SHP77 (cell line): ENCODE data around the gene TLE3.

ENCODE experiments used
- DNase-seq, 2 experiments: peaks; one replicate each; lab custom pipeline; 2025; lab: John Stamatoyannopoulos, UW

TLE3 gene

GRCh38 chr15:70029297-70029701 is 68.4 kb downstream of the TLE3 start:
- DNase-seq: no peak

- no peak for DNase-seq
These were observed 70.2 kb downstream of the TLE3 start for GRCh38 chr15:70027518-70027917.

- DNase-seq: no peak
These were observed 70.7 kb downstream of the TLE3 start for GRCh38 chr15:70026991-70027390.

- no peak for DNase-seq
These were observed 72.1 kb downstream of the TLE3 start for GRCh38 chr15:70025413-70026296.

GRCh38 chr15:70024521-70024920 is 73.2 kb downstream of the TLE3 start:
- DNase-seq: no peak

GRCh38 chr15:70023769-70024491 is 73.8 kb downstream of the TLE3 start:
- no peak for DNase-seq

GRCh38 chr15:70023064-70023768 is 74.5 kb downstream of the TLE3 start:
- peak; percentile 12 to 34 for DNase-seq

- DNase-seq: no peak
These were observed 77.5 kb downstream of the TLE3 start for GRCh38 chr15:70020229-70020628.

GRCh38 chr15:70018646-70019600 is 78.8 kb downstream of the TLE3 start:
- no peak for DNase-seq

GRCh38 chr15:70017801-70018200 is 79.9 kb downstream of the TLE3 start:
- no peak for DNase-seq

GRCh38 chr15:70017025-70017424 is 80.7 kb downstream of the TLE3 start:
- no peak for DNase-seq

- DNase-seq: no peak
These were observed 81.2 kb downstream of the TLE3 start for GRCh38 chr15:70016511-70016994.

- no peak for DNase-seq
These were observed 82.7 kb downstream of the TLE3 start for GRCh38 chr15:70014860-70015490.

- no peak for DNase-seq
These were observed 83.4 kb downstream of the TLE3 start for GRCh38 chr15:70014331-70014730.

GRCh38 chr15:70013656-70014313 is 83.9 kb downstream of the TLE3 start:
- no peak for DNase-seq

GRCh38 chr15:70012895-70013294 is 84.8 kb downstream of the TLE3 start:
- DNase-seq: no peak

GRCh38 chr15:70008697-70009290 is 88.9 kb downstream of the TLE3 start:
- DNase-seq: no peak

- DNase-seq: no peak
These were observed 91.2 kb downstream of the TLE3 start for GRCh38 chr15:70006259-70007147.

GRCh38 chr15:70004826-70005225 is 92.9 kb downstream of the TLE3 start:
- no peak for DNase-seq
